Mucosa of stomach (tissue), 1 donor: ENCODE results near the gene MED23.

Source experiments
- H3K27me3 ChIP-seq: one replicate; pipeline ENCODE4 v1.7.0; 2013; ENCODE audit warnings: mild to moderate bottlenecking, low read length; ENCODE audit not compliant: control insufficient read depth, insufficient read depth
- H3K36me3 ChIP-seq: one replicate; pipeline ENCODE4 v1.7.0; 2013; ENCODE audit warnings: low read length; ENCODE audit not compliant: control insufficient read depth, insufficient read depth
- H3K4me1 ChIP-seq: one replicate; pipeline ENCODE4 v1.7.0; 2013; ENCODE audit warnings: mild to moderate bottlenecking, low read length; ENCODE audit not compliant: control insufficient read depth, insufficient read depth
- H3K4me3 ChIP-seq: one replicate; pipeline ENCODE4 v1.7.0; 2013; ENCODE audit warnings: low read length
- H3K9ac ChIP-seq: one replicate; pipeline ENCODE4 v1.7.0; 2013; ENCODE audit warnings: mild to moderate bottlenecking, low read length, moderate library complexity
- H3K9me3 ChIP-seq: one replicate; pipeline ENCODE4 v1.7.0; 2013; ENCODE audit warnings: mild to moderate bottlenecking, low read length, moderate library complexity; ENCODE audit not compliant: control insufficient read depth
- donor health status: Pancreatic carcinoma.

Gene MED23

GRCh38 chr6:131654326-131654725, 26.3 kb upstream of the MED23 start:
- H3K9me3 ChIP-seq: no peaks in the 10 kb centered on the region
- H3K4me3 ChIP-seq: no peak overlapping the region
- no peaks in the 10 kb centered on the region for H3K36me3 ChIP-seq
- H3K27me3 ChIP-seq: no peaks in the 10 kb centered on the region
- peaks cover 17% of the 10 kb centered on the region for H3K4me1 ChIP-seq
- H3K9ac ChIP-seq: no peak overlapping the region

- no peak overlapping the region for H3K9ac ChIP-seq
- no peaks in the 10 kb centered on the region for H3K27me3 ChIP-seq
- H3K4me3 ChIP-seq: no peak overlapping the region
- no peaks in the 10 kb centered on the region for H3K9me3 ChIP-seq
- peaks cover 21% of the 10 kb centered on the region for H3K4me1 ChIP-seq
- H3K36me3 ChIP-seq: no peaks in the 10 kb centered on the region
Observed at GRCh38 chr6:131652472-131652871, 24.4 kb upstream of the MED23 start.

GRCh38 chr6:131651782-131652181, 23.7 kb upstream of the MED23 start:
- Histone ChIP-seq H3K36me3 (no peaks in the 10 kb centered on the region), H3K4me1 (peaks cover 21% of the 10 kb centered on the region), H3K9me3 (no peaks in the 10 kb centered on the region), H3K27me3 (no peaks in the 10 kb centered on the region), H3K4me3 (no peak overlapping the region), H3K9ac (no peak overlapping the region)

- Histone ChIP-seq H3K9me3 (no peaks in the 10 kb centered on the region), H3K36me3 (no peaks in the 10 kb centered on the region), H3K4me3 (no peak overlapping the region), H3K27me3 (no peaks in the 10 kb centered on the region), H3K4me1 (peaks cover 15% of the 10 kb centered on the region), H3K9ac (no peak overlapping the region)
Observed at GRCh38 chr6:131646249-131646670, 18.2 kb upstream of the MED23 start.

GRCh38 chr6:131645846-131646245, 17.8 kb upstream of the MED23 start:
- no peak overlapping the region for H3K9ac ChIP-seq
- no peaks in the 10 kb centered on the region for H3K27me3 ChIP-seq
- no peaks in the 10 kb centered on the region for H3K36me3 ChIP-seq
- peaks cover 11% of the 10 kb centered on the region for H3K4me1 ChIP-seq
- H3K9me3 ChIP-seq: no peaks in the 10 kb centered on the region
- H3K4me3 ChIP-seq: no peak overlapping the region

GRCh38 chr6:131644921-131645320, 16.9 kb upstream of the MED23 start:
- Histone ChIP-seq H3K4me3 (no peak overlapping the region), H3K27me3 (no peaks in the 10 kb centered on the region), H3K4me1 (peaks cover 11% of the 10 kb centered on the region), H3K9me3 (no peaks in the 10 kb centered on the region), H3K9ac (no peak overlapping the region), H3K36me3 (no peaks in the 10 kb centered on the region)

GRCh38 chr6:131643855-131644460, 15.9 kb upstream of the MED23 start:
- Histone ChIP-seq H3K27me3 (no peaks in the 10 kb centered on the region), H3K4me1 (peaks cover 4% of the 10 kb centered on the region), H3K36me3 (no peaks in the 10 kb centered on the region), H3K9me3 (no peaks in the 10 kb centered on the region), H3K4me3 (no peak overlapping the region), H3K9ac (no peak overlapping the region)

- Histone ChIP-seq H3K36me3 (no peaks in the 10 kb centered on the region), H3K4me3 (no peak overlapping the region), H3K9ac (no peak overlapping the region), H3K9me3 (no peaks in the 10 kb centered on the region), H3K27me3 (no peaks in the 10 kb centered on the region), H3K4me1 (peaks cover 3% of the 10 kb centered on the region)
Observed at GRCh38 chr6:131642987-131643611, 15.1 kb upstream of the MED23 start.

- H3K36me3 ChIP-seq: no peaks in the 10 kb centered on the region
- no peaks in the 10 kb centered on the region for H3K9me3 ChIP-seq
- no peak overlapping the region for H3K9ac ChIP-seq
- peaks cover 3% of the 10 kb centered on the region for H3K4me1 ChIP-seq
- H3K4me3 ChIP-seq: no peak overlapping the region
- H3K27me3 ChIP-seq: no peaks in the 10 kb centered on the region
Observed at GRCh38 chr6:131642565-131642964, 14.5 kb upstream of the MED23 start.

- Histone ChIP-seq H3K4me1 (peaks cover 3% of the 10 kb centered on the region), H3K36me3 (no peaks in the 10 kb centered on the region), H3K4me3 (no peak overlapping the region), H3K9me3 (no peaks in the 10 kb centered on the region), H3K9ac (no peak overlapping the region), H3K27me3 (no peaks in the 10 kb centered on the region)
Observed at GRCh38 chr6:131641554-131641953, 13.5 kb upstream of the MED23 start.

GRCh38 chr6:131640576-131640975, 12.5 kb upstream of the MED23 start:
- Histone ChIP-seq H3K4me1 (peaks cover 3% of the 10 kb centered on the region), H3K9me3 (no peaks in the 10 kb centered on the region), H3K9ac (no peak overlapping the region), H3K27me3 (no peaks in the 10 kb centered on the region), H3K4me3 (no peak overlapping the region), H3K36me3 (no peaks in the 10 kb centered on the region)

- Histone ChIP-seq H3K27me3 (no peaks in the 10 kb centered on the region), H3K4me1 (peaks cover 3% of the 10 kb centered on the region), H3K4me3 (no peak overlapping the region), H3K36me3 (no peaks in the 10 kb centered on the region), H3K9me3 (no peaks in the 10 kb centered on the region), H3K9ac (no peak overlapping the region)
Observed at GRCh38 chr6:131640100-131640499, 12.1 kb upstream of the MED23 start.
